GM12878 (cell line): ENCODE results near the gene TTL.
"Not testable (repeated sequence)": the region's sequence is repeated elsewhere in the genome, so short reads cannot be mapped to it uniquely, and the experiment has no call there.

Source experiments
- CHD1 ChIP-seq: IDR thresholded peaks from 2 replicates; pipeline ENCODE4 v1.6.1; 2012; ENCODE audit warnings: low read depth, low read length, improper control_type of control experiment
- KDM1A ChIP-seq: fragments of 200-600 bp; sonication (generic); IDR thresholded peaks from 2 replicates; pipeline ENCODE4 v1.6.1; 2016; ENCODE audit warnings: borderline replicate concordance
- MYC ChIP-seq: IDR thresholded peaks from 2 replicates; pipeline ENCODE4 v1.6.1; 2011; ENCODE audit warnings: mild to moderate bottlenecking, low read length, moderate library complexity, inconsistent platforms; ENCODE audit not compliant: insufficient read depth, insufficient replicate concordance, insufficient read length, severe bottlenecking
- NRF1 ChIP-seq: conservative IDR thresholded peaks from 2 replicates; pipeline ENCODE4 v1.6.1; 2011; ENCODE audit warnings: mild to moderate bottlenecking, low read depth, low read length, improper control_type of control experiment
- SMC3 ChIP-seq: IDR thresholded peaks from 2 replicates; pipeline ENCODE4 v1.6.1; 2011; ENCODE audit warnings: low read length, improper control_type of control experiment, borderline replicate concordance
- ZNF274 ChIP-seq: IDR thresholded peaks from one replicate; pipeline ENCODE4 v1.8.0; 2011; ENCODE audit not compliant: insufficient read length, insufficient read depth

DNA sequence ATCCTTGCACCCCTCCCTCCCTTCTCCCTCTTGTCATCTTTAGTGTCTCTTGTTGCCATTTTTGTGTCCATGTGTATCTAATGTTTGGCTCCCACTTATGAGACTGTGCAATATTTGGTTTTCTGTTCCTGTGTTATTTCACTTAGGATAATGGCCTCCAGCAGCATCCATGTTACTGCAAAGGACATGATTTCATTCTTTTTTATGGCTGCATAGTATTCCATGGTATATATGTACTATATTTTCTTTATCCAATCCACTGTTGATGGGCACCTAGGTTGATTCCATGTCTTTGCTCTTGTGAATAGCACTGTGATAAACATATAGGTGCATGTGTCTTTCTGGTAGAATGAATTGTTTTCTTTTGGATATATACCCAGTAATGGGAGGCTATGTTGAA is 54.7 kb downstream of the TTL start:
- not testable (repeated sequence) for TF ChIP-seq SMC3, CHD1, NRF1, MYC, ZNF274, KDM1A
